Forelimb muscle (tissue), 1 donor: ENCODE data around the gene TXNDC5. TPM values are rescaled to one million over a fixed set of nuclear protein-coding genes. Genes with fewer than 3 reads are reported as not detected.

Source experiments
- DNase-seq: peaks from one replicate; pipeline ENCODE4 v3.0.0-alpha.2; 2013; ENCODE audit warnings: low read depth
- polyA plus RNA-seq: library from polyadenylated mRNA; unstranded; fragments of 120-200 nt; gene quantifications from one replicate; pipeline ENCODE4 v1.2.1, GENCODE V29; 2013; ENCODE audit not compliant: insufficient read length

Gene TXNDC5
- polyA plus RNA-seq = 90.0 TPM

GRCh38 chr6:7910654-7911344 lies at the start of gene TXNDC5:
Gene TXNDC5 (minus strand): TSS chr6:7910788. CDS start chr6:7910776, 12 bp downstream.
- DNase-seq = no peak

DNA sequence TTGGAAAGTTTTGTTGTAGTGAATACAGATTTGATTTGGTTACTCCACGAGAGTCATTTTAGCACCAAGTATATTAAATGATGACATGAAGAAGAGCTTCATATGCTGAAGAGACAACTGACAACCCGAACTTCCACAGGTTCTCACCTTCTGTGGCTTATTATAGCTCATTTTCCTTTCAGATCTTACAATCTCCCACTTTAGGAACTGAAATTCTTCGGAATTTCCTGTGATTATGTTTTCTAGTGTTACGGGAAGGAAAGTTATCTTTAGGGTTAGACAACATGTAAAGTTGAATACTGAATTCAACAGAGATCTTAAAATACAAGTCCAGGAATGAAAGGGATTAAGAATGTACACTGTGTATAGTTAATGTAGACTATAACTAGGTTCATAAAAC lies 49.6 kb upstream of the TXNDC5 start:
- DNase-seq = no peak

GRCh38 chr6:7959453-7959852 lies 48.9 kb upstream of the TXNDC5 start:
- DNase-seq = no peak

DNA sequence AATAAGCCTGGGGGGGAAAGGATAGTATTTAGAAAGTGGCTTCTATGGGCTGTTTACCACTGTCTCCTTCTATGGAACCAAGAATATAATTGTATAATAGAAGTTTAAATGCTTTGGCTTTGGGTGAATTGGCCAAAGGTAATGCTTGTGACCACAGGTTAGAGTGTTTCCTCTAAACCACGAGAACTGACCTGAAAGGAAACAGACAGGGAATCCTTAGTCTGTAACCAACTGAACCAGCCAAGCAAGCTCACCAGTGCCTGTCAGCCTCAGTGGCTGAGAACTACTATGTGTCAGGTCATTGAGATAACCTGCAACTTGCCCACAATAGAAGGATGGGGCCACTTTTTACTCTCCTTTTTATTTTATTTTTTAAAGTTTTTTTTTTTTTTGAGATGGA lies 47.9 kb upstream of the TXNDC5 start:
- no peak for DNase-seq

GRCh38 chr6:7956257-7956656 lies 45.7 kb upstream of the TXNDC5 start:
- DNase-seq = no peak

DNA sequence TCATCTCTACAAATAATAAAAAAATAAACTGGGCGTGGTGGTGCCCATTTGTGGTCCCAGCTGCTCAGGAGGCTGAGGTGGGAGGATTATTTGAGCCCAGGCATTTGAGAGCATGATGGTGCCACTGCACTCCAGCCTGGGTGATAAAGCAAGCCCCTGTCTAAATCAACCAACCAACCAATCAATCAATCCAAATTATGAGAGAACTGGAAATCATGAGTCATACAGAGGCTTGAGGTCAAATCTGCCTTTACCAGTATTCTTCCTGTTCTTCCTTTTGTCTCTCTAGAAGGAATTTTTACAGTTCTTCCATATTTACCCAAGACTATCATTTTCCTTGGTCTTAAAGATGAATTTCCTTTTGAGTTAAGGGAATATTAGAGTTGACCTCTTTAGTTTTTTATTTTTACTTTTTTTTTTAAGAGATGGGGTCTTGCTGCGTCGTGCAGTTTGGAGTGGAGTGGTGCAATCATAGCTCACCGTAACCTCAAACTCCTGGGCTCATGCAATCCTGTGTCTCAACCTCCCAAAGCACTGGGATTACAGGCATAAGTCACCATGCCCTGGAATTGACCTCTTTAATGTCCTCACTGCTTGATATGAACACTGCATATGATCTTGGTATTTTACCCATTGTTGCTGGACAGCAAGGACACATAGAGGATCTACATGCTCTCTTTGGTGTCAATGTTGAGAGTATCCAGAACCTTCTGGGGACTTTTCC lies 44.1 kb upstream of the TXNDC5 start:
- DNase-seq = no peak

- no peak for DNase-seq
These were observed 43.2 kb upstream of the TXNDC5 start for GRCh38 chr6:7953753-7954152.

DNA sequence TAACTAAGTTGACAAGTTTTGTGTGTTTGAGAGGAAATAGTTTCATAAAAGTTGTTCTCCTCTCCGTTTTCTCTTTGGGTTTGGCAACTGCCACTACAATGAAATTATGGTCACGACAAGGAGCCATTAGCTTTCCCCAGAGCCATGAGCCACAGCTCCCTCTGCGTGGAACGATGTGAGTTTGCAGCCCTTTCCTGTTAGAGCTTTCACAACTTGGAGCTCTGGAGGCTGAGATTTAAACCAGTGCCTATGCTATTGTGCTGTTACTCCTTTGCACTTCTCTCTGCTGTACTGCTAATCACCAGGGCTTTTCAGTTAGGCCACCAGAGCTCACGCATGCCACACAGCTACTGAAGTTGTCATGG lies 29.3 kb upstream of the TXNDC5 start:
- DNase-seq = no peak

DNA sequence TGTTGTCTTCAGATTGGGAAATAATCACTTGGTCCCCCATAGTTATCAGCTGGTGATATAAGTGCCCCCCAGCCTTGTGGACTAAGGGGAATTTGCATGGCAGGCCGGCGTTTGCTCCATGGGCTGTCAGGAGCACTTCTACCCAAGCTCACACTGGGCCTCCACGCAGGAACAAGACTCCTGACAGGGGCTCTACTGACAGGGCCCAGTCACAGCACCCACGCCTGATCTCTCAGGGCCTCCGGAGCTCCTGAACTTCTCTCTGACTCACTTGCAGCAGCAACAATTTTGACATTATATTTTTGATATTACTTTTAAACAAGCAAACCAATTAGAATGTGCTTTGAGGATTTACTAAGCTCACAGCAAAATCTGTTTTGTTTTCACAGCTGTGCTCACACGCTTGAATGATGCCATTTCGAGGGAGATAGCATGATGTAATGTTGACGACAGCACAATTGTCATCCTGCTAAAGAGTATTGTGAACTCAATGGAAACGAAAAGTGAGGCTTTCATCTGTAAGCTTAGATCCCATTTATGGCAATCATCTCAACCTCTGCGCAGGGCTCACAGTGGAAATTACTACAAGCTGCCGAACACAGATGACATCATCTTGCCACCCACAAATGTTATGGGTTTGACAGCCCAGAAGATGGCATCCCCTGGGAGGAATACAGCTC lies 28.7 kb upstream of the TXNDC5 start:
- no peak for DNase-seq

DNA sequence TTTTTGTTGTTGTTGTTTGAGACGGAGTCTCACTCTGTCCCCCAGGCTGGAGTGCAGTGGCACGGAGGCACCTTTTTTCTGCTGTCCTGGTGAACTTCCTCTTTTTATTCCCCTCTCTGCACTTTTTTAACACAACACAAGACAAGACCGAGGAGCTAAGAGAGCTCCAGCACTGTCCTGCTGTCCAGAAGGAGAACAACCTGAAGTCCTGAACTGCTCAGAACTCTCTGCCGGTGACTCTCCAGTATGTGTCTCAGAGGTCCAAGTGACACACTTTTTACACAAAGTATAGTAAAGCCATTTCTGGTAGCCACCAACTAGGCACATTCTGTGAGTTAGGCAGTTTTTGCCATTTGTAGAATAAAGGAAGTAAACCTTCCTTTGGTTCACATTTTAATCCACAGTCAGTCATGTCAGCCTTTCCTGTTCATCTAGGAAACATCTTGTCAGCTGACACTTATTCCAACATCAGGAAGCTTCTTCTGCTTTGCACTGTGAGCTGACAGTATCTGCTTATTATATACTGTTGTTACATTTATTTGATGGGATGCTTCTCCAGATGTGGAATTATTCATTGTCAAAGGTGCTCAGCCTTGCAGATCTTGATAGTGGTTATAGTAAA lies 28.1 kb upstream of the TXNDC5 start:
- no peak for DNase-seq

- no peak for DNase-seq
These were observed 23.2 kb upstream of the TXNDC5 start for GRCh38 chr6:7933794-7934193.

- no peak for DNase-seq
These were observed 22.0 kb upstream of the TXNDC5 start for GRCh38 chr6:7932625-7933024.

- no peak for DNase-seq
These were observed 14.3 kb upstream of the TXNDC5 start for GRCh38 chr6:7924867-7925266.

- DNase-seq = no peak
These were observed 12.0 kb upstream of the TXNDC5 start for GRCh38 chr6:7922596-7922995.

GRCh38 chr6:7921632-7922092 lies 11.1 kb upstream of the TXNDC5 start:
- DNase-seq = no peak

- no peak for DNase-seq
These were observed 10.5 kb upstream of the TXNDC5 start for GRCh38 chr6:7921046-7921445.

DNA sequence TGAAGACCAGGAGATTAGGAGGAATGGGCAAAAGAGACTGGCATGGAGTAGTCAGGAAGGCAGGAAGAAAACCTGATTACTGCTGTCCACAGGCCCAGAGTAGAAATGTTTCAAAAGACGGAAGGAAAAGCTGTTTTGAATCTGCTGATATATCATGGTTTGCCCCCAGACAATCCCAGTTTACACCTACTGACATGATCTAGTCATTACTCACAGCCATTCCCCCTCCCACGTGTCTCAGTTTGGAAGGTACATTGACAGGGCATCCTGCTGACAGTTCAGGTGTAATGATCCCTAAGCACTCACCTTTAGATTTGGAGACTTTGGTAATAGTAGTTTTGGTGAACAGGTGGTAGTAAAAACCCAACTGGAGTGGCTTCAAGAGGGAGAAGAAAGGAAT lies 9.8 kb upstream of the TXNDC5 start:
- no peak for DNase-seq

- no peak for DNase-seq
These were observed 9.3 kb upstream of the TXNDC5 start for GRCh38 chr6:7919871-7920270.

DNA sequence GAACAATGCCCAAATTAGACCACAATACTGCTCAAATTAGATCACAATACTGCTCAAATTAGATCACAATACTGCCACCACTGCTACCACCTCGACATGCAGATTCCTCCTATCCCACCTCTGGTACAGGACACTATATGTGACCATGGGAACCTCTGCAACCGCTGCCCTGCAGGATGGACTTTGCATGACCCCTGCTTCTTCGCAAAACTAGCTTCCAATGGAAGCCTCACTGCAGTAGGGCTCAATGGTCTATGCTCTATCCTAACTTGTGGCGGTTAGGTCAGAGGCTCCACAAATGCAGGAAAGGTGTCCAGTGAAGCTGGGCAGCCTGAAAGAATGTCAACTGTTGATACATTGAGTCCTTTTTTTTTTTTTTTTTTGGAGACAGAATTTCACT lies 7.8 kb upstream of the TXNDC5 start:
- DNase-seq = no peak

DNA sequence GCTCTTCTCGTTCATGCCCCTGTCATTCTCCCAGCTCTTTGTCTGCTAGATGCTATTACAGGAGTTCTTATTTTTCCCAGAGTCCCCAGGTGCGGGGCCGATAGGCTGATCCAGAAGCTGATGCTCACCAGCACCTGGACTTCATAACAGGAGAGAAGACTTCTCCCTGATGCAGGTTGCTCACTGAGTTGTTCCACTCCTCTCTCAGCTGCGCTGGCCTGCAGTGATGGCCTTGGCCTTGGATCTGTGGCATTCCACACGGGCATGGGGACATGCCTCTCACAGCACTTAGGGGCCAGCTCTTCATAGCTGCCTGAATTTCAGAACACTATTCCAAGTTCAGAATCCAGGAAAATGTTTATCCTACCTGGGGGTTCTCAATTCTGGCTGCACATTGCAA lies 7.1 kb upstream of the TXNDC5 start:
- no peak for DNase-seq

DNA sequence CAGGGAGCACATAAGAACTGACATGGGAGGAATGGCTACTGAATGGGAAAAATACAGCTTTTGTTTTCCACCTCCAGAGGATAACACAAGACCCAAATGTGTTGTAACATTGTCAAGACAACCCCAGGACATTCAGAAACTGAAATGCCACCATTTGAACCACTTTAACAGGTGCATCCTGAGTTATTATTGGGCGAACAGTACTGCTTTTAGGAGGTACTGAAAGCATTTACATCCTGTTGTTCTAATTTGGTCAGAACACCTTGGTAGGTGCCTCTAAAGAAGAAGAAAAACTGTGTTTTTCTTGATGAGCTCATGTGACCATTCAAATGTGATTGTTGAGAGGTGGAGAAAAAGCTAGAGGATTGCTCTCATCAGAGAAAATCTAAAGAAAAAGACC lies 6.4 kb upstream of the TXNDC5 start:
- DNase-seq = no peak

- DNase-seq = no peak
These were observed 4.6 kb upstream of the TXNDC5 start for GRCh38 chr6:7914991-7915789.
